Brain pericyte (primary cell): Measurements from ENCODE around the gene OLFM1.
"Not testable (repeated sequence)": the region's sequence is repeated elsewhere in the genome, so short reads cannot be mapped to it uniquely, and the experiment has no call there.

Source experiments
- DNase-seq: peaks from one replicate; pipeline ENCODE4 v3.0.0-alpha.2; 2012; ENCODE audit warnings: low read depth, low spot score

Gene OLFM1

DNA sequence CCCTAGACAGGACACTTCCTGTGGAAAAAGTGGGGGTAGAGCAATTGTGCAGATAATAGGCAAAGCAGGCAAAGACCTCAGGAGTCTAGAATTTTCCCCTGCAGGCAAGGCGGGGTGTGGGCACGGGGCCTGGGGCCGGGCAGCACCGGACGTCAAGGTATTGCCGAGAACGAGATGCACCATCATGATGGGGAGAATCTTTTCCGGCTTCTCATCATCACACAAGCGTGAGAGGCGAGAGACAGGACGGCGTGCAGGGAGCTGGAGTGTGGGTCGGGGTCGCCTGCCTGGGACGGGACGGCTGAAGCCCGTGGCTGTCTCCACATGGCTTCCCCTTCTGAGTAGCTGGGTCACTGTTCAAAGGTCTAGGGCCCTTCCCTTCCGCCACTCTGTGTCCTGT, 44.5 kb downstream of the OLFM1 start:
- DNase-seq, result no peak

- DNase-seq, result no peak
Measured at GRCh38 chr9:135134268-135135022, 47.0 kb downstream of the OLFM1 start.

DNA sequence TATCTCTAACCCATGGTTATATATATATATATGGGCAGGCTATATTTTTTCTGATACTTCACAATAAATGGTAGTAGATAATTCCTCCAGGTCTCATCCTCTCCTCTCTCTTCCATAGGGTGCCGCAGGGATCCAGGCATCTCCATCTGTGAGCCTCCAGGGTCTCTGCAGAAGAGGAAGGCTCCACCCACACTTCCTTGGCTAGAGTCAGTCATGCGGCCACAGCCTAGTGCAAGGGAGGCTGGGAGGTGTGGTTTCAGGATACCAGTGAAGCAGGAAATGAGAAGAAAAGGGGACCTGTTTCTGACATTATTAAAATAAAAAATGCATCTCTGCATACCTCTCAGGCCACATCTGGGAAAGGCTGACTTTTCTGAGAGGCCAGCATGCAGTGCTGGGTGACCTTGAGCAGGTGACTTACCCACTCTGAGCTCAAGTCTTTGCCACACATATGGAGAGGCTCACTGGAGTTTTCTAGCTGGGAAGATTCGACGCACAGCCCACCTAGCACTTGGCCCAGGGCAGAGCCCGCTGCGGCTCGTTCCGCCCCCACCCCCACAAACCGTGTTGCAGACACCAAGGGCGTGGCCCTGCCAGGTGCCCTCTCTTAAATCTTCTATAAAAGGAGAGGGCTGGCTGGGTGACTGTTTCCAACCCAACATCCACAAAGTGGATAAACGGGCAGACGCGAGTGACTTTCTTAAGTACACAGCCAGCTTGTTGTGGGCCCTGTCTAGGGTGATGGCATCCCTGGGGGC, 47.9 kb downstream of the OLFM1 start:
- DNase-seq, result no peak

- DNase-seq, result no peak
Measured at GRCh38 chr9:135135929-135136315, 48.5 kb downstream of the OLFM1 start.

DNA sequence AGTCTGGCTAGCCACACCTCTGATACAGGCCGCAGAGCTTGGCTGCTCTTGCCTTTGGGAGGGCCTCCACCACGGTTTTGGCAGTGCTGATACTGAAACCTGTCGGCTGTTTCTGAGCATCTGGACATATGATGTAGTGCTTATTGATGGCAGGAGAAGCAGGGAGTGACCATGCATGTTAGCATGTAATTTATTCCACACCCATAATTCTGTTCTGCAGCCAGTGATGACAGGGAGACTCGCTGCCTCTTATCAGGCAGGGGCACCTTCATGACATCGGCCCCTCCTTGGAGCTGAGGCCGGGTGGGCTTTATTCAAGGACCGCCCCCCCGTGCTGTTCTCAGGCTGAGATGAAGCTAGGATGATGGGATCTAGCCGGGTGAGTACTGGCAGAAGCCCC, 49.0 kb downstream of the OLFM1 start:
- no peak for DNase-seq

DNA sequence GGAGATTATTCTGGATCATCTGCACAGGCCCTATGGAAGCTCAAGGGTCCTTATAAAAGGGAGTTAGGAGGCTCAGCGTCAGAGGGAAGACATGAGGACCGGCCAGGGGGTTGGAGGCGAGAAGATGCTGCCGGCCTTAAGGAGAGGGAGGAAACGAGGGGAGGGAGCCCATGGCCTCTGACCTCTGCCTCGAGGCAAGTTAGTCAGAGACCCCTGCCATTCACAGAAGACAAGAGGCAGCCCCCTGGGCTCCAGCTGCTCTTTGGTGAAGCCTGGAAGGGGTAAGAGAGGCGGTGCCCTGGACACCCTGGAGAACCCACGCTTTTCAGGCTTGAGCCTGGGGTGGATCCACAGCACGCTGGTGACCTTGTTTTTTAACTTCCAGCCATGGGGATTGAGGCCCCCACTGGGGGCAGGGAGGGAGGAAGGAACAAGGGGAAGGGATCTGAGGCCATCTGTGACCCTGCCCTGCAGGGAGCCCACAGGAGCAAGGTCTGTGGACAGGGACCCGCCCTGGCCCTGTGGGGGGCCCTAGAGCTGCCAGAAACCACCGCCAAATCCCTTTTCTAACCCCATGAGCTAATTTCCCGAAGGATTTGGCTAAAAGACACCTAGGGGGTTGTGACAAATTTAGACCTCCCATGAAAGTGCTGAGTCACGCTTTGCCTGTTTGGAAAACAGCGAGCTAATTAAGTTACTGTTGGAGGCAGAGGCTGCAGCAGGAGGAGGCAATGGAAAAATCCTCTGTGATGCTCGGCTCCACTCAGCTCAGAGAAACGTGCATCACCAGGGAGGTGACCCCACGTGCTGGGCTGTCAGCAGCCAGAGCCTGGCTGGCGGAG, 49.7 kb downstream of the OLFM1 start:
- no peak for DNase-seq

DNA sequence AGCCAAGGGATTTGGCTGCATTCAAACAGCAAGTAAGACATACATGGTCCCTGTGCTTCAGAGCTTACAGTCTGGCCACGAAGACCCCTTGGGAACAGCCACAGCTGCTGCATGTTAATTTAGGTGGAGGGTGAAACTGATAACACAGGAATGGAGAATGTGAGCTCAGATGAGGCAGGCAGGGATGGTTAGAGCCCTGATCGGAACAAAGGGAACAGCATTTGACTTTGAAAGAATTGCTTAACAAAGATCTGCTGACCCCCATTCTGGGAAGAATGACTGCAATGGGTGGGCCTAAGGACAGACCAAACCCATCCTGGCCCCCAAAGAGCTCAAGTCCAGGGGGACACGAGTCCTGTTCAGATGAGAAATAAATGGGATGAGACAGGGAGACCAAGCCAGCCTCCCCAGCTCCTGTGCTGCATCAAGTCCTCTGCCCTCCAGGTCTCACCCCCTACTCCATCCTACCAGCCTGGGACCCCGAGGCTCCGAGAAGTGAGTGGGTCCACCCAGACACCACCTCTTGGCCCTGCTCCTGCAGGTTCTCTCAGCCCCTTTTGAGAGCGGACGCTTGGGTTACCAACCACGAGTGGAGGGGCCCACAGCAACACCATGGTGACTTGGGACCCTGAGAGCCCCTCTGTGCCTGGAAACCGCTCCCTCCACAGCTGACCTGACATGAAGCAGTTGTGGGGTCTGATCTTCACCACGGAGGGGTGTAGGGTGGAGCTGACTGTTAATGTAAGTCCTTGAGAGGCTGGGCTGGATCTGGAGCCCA, 50.8 kb downstream of the OLFM1 start:
- no peak for DNase-seq

GRCh38 chr9:135139366-135139959, 52.0 kb downstream of the OLFM1 start:
- DNase-seq, result no peak

GRCh38 chr9:135141183-135141774, 53.8 kb downstream of the OLFM1 start:
- no peak for DNase-seq

DNA sequence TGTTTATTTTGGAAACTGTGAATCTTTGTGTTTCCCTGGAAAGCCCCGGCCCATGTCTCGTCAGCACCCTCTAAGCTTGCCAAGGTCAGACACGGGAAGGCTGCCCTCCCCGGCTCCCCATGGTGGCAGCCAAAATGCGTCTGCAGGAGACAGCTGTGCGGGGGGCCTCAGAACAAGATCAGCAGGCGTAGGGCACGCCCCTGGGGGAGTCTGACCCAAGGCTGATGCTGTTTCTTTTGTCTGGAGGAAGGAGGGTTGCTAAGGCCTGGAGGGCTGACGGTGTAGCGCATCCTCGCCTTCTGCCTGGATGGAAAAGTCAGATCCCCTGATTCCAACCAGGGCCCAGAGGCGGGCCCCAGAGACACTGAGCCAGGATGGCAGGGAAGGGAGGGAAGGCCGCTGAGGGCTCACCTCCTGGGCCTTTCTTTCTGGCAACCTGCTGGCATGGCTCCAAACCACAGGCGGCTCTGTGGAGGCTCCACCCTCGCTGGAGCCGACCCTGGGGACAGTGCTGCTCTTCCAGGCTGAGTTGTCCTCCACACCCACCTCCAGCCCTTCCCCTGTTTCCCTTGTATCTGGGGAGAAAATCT, 57.2 kb downstream of the OLFM1 start:
- DNase-seq, result no peak

DNA sequence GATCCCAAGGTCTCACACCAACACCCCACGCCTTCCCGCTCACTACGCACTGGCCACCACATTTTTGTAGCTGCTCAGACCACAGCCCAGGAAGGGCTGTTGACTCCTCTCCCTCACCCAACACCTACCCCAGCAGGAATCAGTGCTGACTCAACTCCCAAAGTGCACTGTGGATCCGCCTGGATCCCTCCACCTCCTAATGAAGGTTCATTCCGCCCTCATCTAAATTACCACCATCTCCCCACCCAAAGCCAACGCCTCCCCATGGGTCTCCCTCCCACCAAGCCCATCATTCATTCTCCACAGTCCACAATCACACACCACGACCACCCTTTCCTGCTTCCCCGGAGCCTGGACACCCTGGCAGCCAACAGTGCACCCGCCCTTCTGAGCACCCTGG, 57.8 kb downstream of the OLFM1 start:
- DNase-seq, result no peak

DNA sequence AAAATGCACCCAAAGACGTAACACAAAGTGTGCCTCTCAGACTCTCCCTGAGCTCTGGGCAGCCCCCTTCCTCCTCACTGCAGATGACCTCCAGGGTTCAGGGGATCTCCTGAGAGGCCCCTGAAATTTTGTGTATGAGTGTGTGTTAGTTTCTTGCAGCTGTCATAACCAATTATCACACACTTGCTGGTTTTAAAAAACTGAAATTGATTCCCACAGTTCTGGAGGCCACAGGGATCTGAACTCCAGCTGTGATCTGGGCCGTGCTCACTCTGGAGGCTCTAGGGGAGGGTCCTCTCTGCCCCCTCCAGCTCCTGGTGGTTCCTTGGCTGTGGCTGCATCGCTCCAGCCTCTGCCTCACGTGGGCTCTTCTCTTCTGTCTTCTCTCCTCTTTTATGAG, 58.8 kb downstream of the OLFM1 start:
- DNase-seq, result no peak

DNA sequence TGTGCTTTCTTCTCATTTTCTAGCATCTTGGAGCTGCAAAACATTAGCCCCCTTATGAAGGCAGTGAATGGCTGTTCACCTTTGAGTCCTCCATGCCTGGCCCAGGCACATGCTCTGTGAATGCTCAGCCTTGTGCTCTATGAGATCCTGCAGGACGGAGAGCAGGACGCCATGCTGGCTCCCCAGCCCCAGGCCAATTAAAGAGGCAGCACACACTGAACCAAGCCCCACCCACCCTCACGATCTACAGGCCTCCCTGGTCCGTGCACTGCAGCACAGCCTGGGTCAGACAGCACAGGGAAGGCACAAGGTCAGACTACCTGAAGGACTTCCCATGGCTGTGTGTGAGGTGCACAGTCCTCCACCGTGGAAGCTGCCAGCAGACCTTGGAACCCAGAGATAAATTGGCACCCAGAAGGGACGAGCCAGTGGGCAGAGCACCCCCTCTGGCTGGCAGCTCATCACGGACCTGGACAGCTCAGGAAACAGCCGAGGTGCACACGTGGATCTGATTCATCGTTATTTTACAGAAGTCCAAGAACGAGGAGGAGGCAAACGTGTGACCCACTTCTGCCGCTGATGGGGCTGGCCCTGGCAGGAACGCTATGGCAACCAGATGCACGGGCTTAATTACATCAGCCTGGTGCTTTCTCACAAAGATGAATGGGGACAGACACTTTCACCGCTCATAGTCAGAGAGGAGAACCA, 59.5 kb downstream of the OLFM1 start:
- no peak for DNase-seq

DNA sequence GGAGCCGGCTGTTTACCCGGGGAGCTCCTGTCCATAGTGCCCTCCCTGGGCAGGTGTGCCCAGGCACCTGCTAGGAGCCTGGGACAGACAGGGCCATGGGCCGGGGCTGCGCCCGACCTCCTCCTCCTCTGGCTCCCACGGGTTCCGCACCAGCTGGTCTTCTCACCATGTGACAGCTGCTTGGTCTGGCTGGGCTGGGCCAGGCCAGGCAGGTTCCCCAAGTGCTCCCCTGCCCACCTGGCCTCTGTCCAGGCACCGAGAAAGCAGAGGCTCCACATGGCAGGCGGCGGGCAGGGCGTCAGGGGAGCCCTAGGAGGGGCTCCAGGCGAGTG, 60.0 kb downstream of the OLFM1 start:
- DNase-seq, result no peak

GRCh38 chr9:135147938-135148337, 60.5 kb downstream of the OLFM1 start:
- DNase-seq, result no peak

GRCh38 chr9:135148386-135148785, 60.9 kb downstream of the OLFM1 start:
- DNase-seq, result no peak

- not testable (repeated sequence) for DNase-seq
Measured at GRCh38 chr9:135149901-135150300, 62.4 kb downstream of the OLFM1 start.

DNA sequence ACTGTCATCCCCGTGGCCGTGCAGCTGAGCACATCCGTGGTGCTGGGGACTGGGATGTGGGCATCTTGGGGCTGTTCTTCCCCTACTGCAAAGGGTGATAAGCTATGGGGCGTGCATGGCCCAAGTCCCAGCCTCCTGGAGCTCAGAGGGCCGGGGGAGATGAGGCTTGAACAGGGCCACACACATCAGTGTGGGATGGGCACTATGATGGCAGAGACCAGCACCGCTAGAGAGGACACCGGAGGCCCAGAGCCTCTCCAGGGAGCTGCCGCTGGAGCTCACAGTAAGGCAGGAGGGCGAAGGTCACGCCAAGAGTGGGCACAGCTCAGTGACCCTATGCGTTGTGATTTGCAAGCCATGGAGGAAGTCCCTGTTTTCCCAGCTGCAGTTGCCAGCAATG, 63.5 kb downstream of the OLFM1 start:
- DNase-seq, result no peak

DNA sequence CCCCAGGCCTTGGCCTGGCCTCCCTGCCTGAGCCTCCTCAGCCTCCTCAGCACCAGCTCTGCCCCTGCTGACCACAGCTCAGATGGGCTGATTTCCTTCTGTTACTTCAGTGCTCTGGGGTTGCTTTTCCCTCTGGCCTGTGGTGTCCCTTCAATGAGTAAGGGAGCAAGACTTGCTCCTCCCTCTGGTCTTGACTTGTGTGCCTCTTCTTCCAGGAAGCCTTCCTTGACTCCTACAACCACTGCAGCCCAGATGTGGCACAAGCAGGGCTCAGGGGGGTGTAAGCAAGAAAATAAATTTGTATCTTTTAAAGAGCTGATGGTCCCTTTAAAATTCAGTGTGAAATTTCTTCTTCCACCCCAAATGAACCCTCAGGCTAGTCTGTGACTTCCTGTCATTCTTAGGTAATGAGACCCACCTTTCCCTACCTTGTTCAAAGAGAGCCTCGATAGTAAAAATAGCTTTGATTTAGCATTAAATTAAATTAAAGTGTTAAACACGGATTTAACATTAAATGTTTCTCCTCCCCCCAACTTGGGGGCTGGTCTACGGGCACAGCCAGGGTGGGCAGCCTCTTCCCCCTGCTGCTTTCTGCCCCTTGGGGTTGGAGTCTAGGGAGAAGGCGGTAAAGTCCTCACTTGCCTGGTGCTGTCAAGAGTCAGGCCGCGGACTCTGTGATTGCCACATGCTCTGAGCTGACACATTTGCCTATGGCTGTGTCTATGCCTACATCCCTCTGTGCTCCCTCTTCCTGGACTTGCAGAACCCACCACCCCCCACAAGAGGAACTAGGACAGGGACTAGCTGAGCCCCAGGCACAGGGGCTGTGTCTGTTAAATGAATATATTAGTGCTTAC, 64.5 kb downstream of the OLFM1 start:
- no peak for DNase-seq
